Fibroblast of pulmonary artery (primary cell): ENCODE results near the gene CLTB.

Experiments used
- DNase-seq: peaks from one replicate; pipeline ENCODE4 v3.0.0-alpha.2; 2010; ENCODE audit warnings: low read depth
- H3K4me3 ChIP-seq: replicated peaks from 2 replicates; pipeline ENCODE4 v1.5.1; 2011; ENCODE audit warnings: low read depth, mild to moderate bottlenecking, control low read depth, low read length, moderate library complexity
- TF ChIP-seq, protein P1 (sequence below): IDR thresholded peaks from 2 replicates; pipeline ENCODE4 v1.5.1; 2011; ENCODE audit warnings: mild to moderate bottlenecking, control low read depth, low read length, inconsistent platforms; ENCODE audit errors: missing control alignments

CLTB gene

DNA sequence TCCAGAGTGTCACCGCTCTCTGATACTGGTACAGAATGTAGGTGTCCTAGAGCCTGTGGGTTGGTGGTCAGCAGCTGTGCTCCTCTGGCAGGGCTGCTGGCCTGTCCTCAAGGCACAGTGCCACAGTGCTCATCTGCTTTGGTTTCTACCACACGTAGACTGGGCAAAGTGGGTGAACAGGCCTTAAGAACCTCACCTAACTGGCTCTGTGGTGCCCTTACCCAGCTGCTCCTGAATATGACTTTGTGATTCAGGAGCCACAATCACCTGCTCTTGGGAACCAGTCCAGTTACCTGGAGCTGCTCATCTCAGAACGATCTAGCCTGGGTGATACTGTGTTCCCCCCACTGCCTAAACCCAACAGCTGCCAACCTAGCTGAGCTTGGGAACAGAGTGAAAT lies 34.4 kb downstream of the CLTB start:
- no peak for DNase-seq
- no peak overlapping the region for H3K4me3 ChIP-seq
- TF ChIP-seq, protein P1, sequence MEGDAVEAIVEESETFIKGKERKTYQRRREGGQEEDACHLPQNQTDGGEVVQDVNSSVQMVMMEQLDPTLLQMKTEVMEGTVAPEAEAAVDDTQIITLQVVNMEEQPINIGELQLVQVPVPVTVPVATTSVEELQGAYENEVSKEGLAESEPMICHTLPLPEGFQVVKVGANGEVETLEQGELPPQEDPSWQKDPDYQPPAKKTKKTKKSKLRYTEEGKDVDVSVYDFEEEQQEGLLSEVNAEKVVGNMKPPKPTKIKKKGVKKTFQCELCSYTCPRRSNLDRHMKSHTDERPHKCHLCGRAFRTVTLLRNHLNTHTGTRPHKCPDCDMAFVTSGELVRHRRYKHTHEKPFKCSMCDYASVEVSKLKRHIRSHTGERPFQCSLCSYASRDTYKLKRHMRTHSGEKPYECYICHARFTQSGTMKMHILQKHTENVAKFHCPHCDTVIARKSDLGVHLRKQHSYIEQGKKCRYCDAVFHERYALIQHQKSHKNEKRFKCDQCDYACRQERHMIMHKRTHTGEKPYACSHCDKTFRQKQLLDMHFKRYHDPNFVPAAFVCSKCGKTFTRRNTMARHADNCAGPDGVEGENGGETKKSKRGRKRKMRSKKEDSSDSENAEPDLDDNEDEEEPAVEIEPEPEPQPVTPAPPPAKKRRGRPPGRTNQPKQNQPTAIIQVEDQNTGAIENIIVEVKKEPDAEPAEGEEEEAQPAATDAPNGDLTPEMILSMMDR = no peak

DNA sequence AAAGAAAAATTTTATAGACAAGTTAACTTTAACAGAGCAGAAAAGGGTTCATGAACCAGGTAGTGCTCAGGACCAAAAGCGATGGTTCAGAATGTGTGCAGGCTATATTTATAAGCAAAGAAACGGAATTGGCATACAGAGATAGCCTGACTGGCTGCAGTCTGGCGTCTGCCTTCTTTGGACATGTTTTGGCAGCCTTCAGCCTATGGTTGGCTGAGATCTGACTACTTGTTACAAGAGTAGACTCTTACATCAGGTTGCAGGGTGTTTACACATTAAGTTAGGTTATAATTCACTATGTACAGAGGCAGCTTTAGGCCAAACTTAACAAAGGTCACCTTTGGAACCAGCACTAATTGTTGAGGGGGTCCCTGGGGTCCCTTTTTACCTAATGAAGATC lies 34.9 kb downstream of the CLTB start:
- TF ChIP-seq, protein P1 = no peak

DNA sequence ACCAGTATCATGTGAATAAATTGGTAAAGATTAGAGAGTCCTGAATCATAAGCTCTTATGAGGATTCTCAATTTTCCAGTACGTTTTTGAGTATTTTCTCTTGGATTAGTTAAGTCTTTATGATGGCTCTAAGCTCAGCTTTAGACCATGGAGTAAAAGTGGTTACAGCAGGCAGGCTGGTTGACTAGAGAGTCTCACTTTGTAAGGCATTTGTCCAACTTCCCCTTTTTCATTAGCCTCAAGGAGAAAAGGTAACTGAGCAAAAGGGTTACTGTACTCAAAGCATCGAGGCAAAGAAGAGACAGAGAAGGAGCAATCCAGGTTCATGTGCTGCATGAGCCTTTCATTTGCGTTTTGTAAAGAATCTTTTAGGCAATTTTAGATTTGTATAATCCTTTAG lies 36.5 kb downstream of the CLTB start:
- no peak for DNase-seq
- H3K4me3 ChIP-seq = no peak overlapping the region
- TF ChIP-seq, protein P1 = no peak

More for the DNA sequence above, 34.9 kb downstream of the CLTB start:
- H3K4me3 ChIP-seq = no peak overlapping the region
- DNase-seq = no peak

DNA sequence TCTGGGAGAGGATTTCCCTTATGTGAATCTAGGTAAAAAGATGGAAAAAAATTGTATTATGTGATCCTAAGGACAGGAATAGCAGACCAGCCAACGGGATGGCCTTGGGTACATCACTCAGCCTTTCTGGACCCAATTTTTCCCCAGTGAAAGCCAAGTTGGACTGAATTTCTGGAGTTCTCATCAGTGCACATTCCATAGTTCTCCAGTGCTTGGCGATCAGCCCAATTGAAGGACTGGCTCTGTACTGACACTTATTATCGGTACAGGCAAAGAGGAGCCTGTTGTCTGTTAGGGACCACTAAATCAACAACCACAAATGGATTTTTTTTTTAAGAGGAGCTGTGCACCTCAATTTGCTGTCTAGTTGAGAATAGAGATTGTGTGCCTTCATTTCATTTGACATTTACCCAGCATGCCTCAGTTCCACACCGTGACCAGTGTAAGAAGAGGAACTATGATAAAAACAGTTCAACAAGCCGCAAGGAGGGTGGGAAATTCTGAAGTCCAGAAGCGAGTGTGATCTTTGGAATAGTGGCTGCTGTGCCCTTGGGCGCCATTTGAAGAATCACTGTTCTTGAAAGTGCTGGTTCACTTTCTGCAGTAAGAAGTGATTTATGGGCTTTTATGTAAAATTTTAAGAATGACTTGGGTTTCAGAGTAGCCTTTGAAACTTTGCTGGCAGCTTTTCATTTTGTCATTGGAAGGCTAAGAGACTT lies 43.1 kb downstream of the CLTB start:
- H3K4me3 ChIP-seq = no peak overlapping the region
- TF ChIP-seq, protein P1 = no peak
- peak; percentile 14 for DNase-seq

DNA sequence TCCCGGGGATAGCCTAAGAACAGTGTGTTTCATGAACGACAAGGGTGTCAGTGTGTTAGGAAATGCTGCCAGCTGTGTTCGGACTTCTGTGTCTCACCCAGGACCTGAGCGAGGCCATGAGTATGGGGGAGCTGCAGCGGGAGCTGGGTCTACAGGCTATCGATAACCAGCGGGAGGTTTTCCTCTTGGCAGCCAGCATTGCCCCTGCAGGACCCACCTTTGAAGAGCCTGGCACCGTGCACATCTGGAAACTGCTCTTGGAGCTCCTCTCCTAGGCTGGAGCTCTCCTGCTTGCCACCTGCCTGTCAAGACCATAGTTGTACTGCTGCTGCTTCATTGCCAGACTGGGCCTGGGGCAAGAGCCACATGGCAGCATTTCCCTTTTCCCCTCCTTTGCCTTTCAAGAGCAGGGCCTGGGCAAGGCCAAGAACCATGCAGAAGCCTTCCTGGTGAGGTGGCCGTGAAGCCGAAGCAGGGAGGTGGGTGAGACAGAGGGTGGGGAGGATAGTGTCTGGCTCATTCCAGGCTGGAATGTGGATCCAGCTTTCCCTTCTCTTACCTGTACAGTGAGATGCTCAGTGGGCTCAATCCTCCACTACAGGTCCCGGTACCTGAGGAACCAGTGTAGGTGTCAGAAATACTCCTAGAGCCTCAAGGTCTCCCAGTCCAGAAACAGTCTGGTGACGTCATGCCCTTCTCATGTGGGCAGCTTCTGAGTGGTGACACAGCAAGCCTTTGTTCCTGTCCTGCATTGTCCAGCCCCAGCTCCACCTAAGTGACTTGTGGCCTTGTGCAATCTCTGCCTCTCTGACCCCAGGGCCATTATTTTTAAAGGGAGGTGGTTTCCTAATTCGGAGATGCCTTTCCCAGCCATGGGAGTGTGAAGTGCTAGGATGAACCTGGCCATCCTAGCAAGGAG lies 44.5 kb downstream of the CLTB start:
- no peak overlapping the region for H3K4me3 ChIP-seq
- TF ChIP-seq, protein P1 = no peak
- peak; percentile 10 for DNase-seq

DNA sequence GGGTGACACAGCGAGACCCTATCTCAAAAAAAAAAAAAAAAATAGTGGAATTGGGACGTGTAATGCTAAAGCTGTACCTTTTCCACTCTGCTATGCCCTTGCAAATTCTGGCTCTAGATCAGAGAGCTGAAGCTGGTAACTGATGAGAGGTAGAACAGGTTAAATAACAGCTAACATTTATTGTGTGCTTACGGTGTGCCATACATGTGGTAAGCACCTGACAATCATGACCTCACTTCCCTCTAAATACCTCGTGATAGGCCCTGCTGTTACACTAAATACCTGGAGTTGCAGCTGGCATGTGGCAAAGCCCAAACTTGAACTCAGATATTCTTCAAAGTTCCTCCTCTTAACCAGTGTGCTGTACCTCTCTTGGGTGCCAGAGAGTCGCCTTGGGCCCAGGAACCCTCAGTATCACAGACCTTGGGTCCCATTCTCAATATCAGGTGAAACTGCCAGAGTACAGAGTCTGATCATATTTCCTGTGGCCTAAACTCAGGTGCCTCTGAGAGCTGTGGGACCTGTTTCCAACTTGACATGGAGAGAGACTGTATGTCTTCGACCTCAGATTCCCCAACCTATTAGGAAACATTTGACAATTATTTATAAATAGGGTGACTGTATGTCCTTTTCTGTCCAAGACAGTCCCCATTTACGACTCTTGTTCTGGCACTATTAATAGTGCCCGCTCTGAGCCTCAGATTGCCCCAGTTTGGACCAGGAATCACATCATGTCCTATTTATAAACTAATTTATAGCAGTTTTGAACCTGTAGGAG lies 46.2 kb downstream of the CLTB start:
- TF ChIP-seq, protein P1 = no peak
- H3K4me3 ChIP-seq = no peak overlapping the region
- no peak for DNase-seq
